Fibroblast of lung (primary cell): ENCODE data around the gene CAPN10.

Experiments
- CTCF ChIP-seq, 2 donors: IDR thresholded peaks in 1 of 2; conservative IDR thresholded peaks in 1 of 2; 1 replicate in 1 of 2; 2 replicates in 1 of 2; pipeline ENCODE4 v1.5.1; 2011 to 2012; ENCODE audit warnings: low read length in 2 of 2, control low read depth in 1 of 2, inconsistent platforms in 1 of 2, low read depth in 1 of 2, mild to moderate bottlenecking in 1 of 2
- EZH2 ChIP-seq: IDR thresholded peaks from 2 replicates; pipeline ENCODE4 v1.5.1; 2012; ENCODE audit warnings: low read length, control low read depth, mild to moderate bottlenecking; ENCODE audit errors: missing control alignments

- TF ChIP-seq CTCF (conservative IDR thresholded peaks at IDR 0.05 in 1 of 2, IDR thresholded peaks at IDR 0.05 in 1 of 2; ENCODE audit: low read depth in 1 of 2, low read length in 2 of 2) (no peak), EZH2 (no peak)
Measured at GRCh38 chr2:240611601-240612210, 25.2 kb downstream of the CAPN10 start.
